HEK293T (cell line): Measurements from ENCODE around the gene SLC1A1.
"Not testable (repeated sequence)": the region's sequence is repeated elsewhere in the genome, so short reads cannot be mapped to it uniquely, and the experiment has no call there.

Source experiments
- CTCF ChIA-PET: fragments of 350-600 bp; formaldehyde crosslinking; extraction: SDS; loops from one replicate; lab custom pipeline; 2021; ENCODE audit warnings: antibody characterized with exemption, inconsistent platforms; lab: Yijun Ruan, JAX
- POLR2A ChIA-PET: fragments of 350-600 bp; formaldehyde crosslinking; extraction: SDS; loops from one replicate; lab custom pipeline; 2020; ENCODE audit warnings: antibody characterized with exemption, inconsistent platforms; lab: Yijun Ruan, JAX
- DNase-seq: peaks from one replicate; pipeline ENCODE4 v3.0.0; 2012; ENCODE audit warnings: mixed read lengths; ENCODE audit errors: extremely low spot score
- ARNT ChIP-seq: fragments of 450-650 bp; IDR thresholded peaks from 2 replicates; pipeline ENCODE4 v1.6.1; 2017; ENCODE audit warnings: mild to moderate bottlenecking
- BHLHE40 ChIP-seq: fragments of 450-650 bp; IDR thresholded peaks from 2 replicates; pipeline ENCODE4 v1.6.1; 2016; ENCODE audit warnings: mild to moderate bottlenecking, moderate library complexity, borderline replicate concordance
- CTBP1 ChIP-seq: fragments of 450-650 bp; IDR thresholded peaks from 2 replicates; pipeline ENCODE4 v1.6.1; 2016; ENCODE audit warnings: borderline replicate concordance
- ELF4 ChIP-seq: fragments of 450-650 bp; IDR thresholded peaks from 2 replicates; pipeline ENCODE4 v1.6.1; 2017; ENCODE audit warnings: antibody characterized with exemption
- FOXA1 ChIP-seq: fragments of 450-650 bp; IDR thresholded peaks from 2 replicates; pipeline ENCODE4 v1.6.1; 2016; ENCODE audit warnings: mild to moderate bottlenecking
- FOXK2 ChIP-seq: fragments of 450-650 bp; IDR thresholded peaks from 2 replicates; pipeline ENCODE4 v1.6.1; 2016; ENCODE audit warnings: mild to moderate bottlenecking
- FOXM1 ChIP-seq: fragments of 450-650 bp; IDR thresholded peaks from 2 replicates; pipeline ENCODE4 v1.6.1; 2017; ENCODE audit warnings: mild to moderate bottlenecking, borderline replicate concordance
- HDGF ChIP-seq: fragments of 450-650 bp; IDR thresholded peaks from 2 replicates; pipeline ENCODE4 v1.6.1; 2017; ENCODE audit warnings: antibody characterized with exemption, borderline replicate concordance
- L3MBTL2 ChIP-seq: fragments of 450-650 bp; conservative IDR thresholded peaks from 2 replicates; pipeline ENCODE4 v1.6.1; 2016; ENCODE audit warnings: mild to moderate bottlenecking
- LEF1 ChIP-seq: fragments of 450-650 bp; IDR thresholded peaks from 2 replicates; pipeline ENCODE4 v1.6.1; 2017; ENCODE audit warnings: mild to moderate bottlenecking, borderline replicate concordance
- NFRKB ChIP-seq: fragments of 450-650 bp; IDR thresholded peaks from 2 replicates; pipeline ENCODE4 v1.6.1; 2016; ENCODE audit warnings: mild to moderate bottlenecking, moderate library complexity
- PKNOX1 ChIP-seq: fragments of 450-650 bp; IDR thresholded peaks from 2 replicates; pipeline ENCODE4 v1.6.1; 2016
- SP1 ChIP-seq: fragments of 450-650 bp; IDR thresholded peaks from 2 replicates; pipeline ENCODE4 v1.6.1; 2017
- SUZ12 ChIP-seq: fragments of 450-650 bp; IDR thresholded peaks from 2 replicates; pipeline ENCODE4 v1.6.1; 2016; ENCODE audit warnings: mild to moderate bottlenecking
- TARDBP ChIP-seq: fragments of 450-650 bp; IDR thresholded peaks from 2 replicates; pipeline ENCODE4 v1.6.1; 2016
- ZNF384 ChIP-seq: fragments of 450-650 bp; IDR thresholded peaks from 2 replicates; pipeline ENCODE4 v1.6.1; 2016

The SLC1A1 gene

DNA sequence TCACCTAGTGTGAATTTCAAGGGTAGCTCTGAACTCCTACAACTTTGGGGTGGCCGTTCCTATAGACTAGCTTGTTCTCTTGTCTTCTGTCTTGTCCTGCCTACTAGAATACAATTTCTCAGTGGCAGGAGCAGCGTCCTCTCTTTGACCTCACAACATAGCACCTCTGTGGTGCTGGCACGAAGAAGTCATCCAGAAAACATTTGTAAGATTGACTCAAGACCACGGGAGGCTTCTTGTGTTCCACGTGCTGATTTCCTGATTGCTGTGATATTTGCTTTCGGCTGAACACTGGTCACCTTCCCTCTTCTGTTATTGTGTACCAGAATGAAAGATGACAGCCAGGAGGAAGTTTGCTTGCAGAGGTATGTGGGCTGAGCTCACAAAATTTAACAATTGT, 27.0 kb downstream of the SLC1A1 start:
- ChIA-PET POLR2A (no interaction called here), CTCF (interaction anchor here (0.6 kb wide), 1 partner anchor 235 kb away, joined by 5 read pairs; no protein-coding TSS in a partner anchor)
- no peak for DNase-seq
- TF ChIP-seq FOXK2, result no peak
- no peak for TF ChIP-seq CTBP1
- no peak for TF ChIP-seq FOXM1
- no peak for TF ChIP-seq SP1
- TF ChIP-seq ELF4, result no peak
- no peak for TF ChIP-seq PKNOX1
- TF ChIP-seq ARNT, result no peak
- TF ChIP-seq NFRKB, result no peak
- no peak for TF ChIP-seq LEF1
- no peak for TF ChIP-seq ZNF384
- TF ChIP-seq HDGF, result no peak
- no peak for TF ChIP-seq L3MBTL2
- TF ChIP-seq SUZ12, result no peak
- no peak for TF ChIP-seq BHLHE40
- no peak for TF ChIP-seq FOXA1
- TF ChIP-seq TARDBP, result no peak

GRCh38 chr9:4519604-4520003, 29.3 kb downstream of the SLC1A1 start:
- ChIA-PET POLR2A (no interaction called here), CTCF (no interaction called here)
- no peak for DNase-seq
- no peak for TF ChIP-seq BHLHE40
- TF ChIP-seq TARDBP, result no peak
- TF ChIP-seq FOXK2, result no peak
- TF ChIP-seq CTBP1, result no peak
- TF ChIP-seq FOXA1, result no peak
- TF ChIP-seq PKNOX1, result no peak
- no peak for TF ChIP-seq L3MBTL2
- no peak for TF ChIP-seq SUZ12
- TF ChIP-seq LEF1, result no peak

GRCh38 chr9:4520055-4520454, 29.8 kb downstream of the SLC1A1 start:
- CTCF ChIA-PET, result no interaction called here
- TF ChIP-seq ELF4 (no peak), CTBP1 (no peak), NFRKB (no peak), ARNT (no peak), FOXA1 (no peak)
- POLR2A ChIA-PET, result no interaction called here
- DNase-seq, result no peak

DNA sequence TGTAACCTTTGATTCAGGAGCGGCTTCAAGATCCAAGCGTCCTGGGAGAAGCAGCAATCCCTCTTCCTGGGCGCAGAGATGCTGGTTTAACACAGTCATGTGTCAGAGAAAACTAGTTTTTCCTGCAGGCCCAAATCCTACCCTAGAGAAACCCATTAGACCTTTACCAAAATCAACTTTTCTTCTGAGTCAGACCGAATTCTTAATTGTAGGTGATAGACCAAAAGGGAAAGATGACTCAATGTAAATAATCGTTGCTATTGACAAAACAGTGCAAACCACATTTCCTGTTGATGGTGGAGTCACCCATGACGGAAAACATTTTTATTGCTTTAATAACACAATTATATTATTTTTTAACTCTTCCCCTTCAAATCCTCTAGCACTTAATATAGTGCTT, 40.1 kb downstream of the SLC1A1 start:
- POLR2A ChIA-PET, result no interaction called here
- no peak for TF ChIP-seq PKNOX1
- TF ChIP-seq FOXM1, result no peak
- TF ChIP-seq ZNF384, result no peak
- no peak for TF ChIP-seq BHLHE40
- TF ChIP-seq L3MBTL2, result no peak
- no peak for TF ChIP-seq FOXK2
- TF ChIP-seq SUZ12, result no peak
- TF ChIP-seq NFRKB, result no peak
- TF ChIP-seq ARNT, result no peak
- TF ChIP-seq SP1, result no peak
- no peak for TF ChIP-seq ELF4
- no peak for TF ChIP-seq TARDBP
- TF ChIP-seq LEF1, result no peak
- CTCF ChIA-PET, result no interaction called here
- DNase-seq, result no peak

DNA sequence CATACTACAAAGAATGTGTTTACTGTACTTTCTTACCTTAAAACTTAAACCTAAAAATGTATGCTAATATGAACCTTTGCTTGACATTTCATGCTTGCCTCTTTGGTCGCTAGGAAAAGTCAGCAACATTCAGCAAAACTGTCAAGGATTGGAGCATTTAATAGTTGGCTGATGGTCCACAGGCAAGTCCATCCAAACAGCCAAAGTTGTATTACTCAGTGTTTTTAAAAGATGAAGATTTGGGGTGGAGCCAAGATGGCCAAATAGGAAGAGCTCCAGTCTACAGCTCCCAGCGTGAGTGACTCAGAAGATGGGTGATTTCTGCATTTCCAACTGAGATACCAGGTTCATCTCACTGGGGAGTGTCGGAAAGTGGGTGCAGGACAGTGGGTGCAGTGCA, 40.6 kb downstream of the SLC1A1 start:
- DNase-seq, POLR2A ChIA-PET, CTCF ChIA-PET: not testable (repeated sequence)

- POLR2A ChIA-PET, CTCF ChIA-PET, DNase-seq: not testable (repeated sequence)
Observed at GRCh38 chr9:4531355-4531754, 41.1 kb downstream of the SLC1A1 start.

DNA sequence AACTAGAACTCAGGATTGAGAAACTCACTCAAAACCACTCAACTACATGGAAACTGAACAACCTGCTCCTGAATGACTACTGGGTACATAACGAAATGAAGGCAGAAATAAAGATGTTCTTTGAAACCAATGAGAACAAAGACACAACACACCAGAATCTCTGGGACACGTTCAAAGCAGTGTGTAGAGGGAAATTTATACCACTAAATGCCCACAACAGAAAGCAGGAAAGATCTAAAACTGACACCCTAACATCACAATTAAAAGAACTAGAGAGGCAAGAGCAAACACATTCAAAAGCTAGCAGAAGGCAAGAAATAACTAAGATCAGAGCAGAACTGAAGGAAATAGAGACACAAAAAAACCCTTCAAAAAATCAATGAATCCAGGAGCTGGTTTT, 43.6 kb downstream of the SLC1A1 start:
- DNase-seq, CTCF ChIA-PET, POLR2A ChIA-PET: not testable (repeated sequence)

- POLR2A ChIA-PET, CTCF ChIA-PET, DNase-seq: not testable (repeated sequence)
Observed at GRCh38 chr9:4536196-4536595, 45.9 kb downstream of the SLC1A1 start.
